Measurements from ENCODE around the gene FNBP1. TPM values are rescaled to one million over a fixed set of nuclear protein-coding genes. Genes with fewer than 3 reads are reported as not detected.

The FNBP1 gene
- total and polyA plus RNA-seq, 7 donors: 12.5 to 172 (median 92.8) TPM

GRCh38 chr9:129858167-129858962 is 184.6 kb downstream of the FNBP1 start:
- DNase-seq: no peak
- Histone ChIP-seq H3K9me3 (no peaks in the 10 kb centered on the region), H3K36me3 (peaks cover 38 to 94% (median 47%) of the 10 kb centered on the region in 4 donors), H3K4me3 (no peak overlapping the region), H3K27me3 (no peaks in the 10 kb centered on the region), H3K4me1 (no peaks in the 10 kb centered on the region), H3K27ac (no peak overlapping the region)
- WGBS, 2 donors: 89 to 93% methylated on average over 11 of the region's 11 CpGs
- no peak for TF ChIP-seq POLR2A (IDR thresholded peaks at IDR 0.05)
- TF ChIP-seq EP300 (IDR thresholded peaks at IDR 0.05): no peak
- no peak for TF ChIP-seq POLR2AphosphoS5 (IDR thresholded peaks at IDR 0.05)
- TF ChIP-seq CTCF (IDR thresholded peaks at IDR 0.05): no peak
- intact Hi-C loops (cut with DNase I): no loop called here

- no peak overlapping the region for H3K27ac ChIP-seq
- no peaks in the 10 kb centered on the region for H3K27me3 ChIP-seq
- DNase-seq: no peak
- no peak for TF ChIP-seq CTCF (IDR thresholded peaks at IDR 0.05)
- no peak for TF ChIP-seq EP300 (IDR thresholded peaks at IDR 0.05)
- no peak for TF ChIP-seq POLR2AphosphoS5 (IDR thresholded peaks at IDR 0.05)
- TF ChIP-seq POLR2A (IDR thresholded peaks at IDR 0.05): no peak
- peaks cover 39 to 94% (median 49%) of the 10 kb centered on the region in 4 donors for H3K36me3 ChIP-seq
- H3K4me3 ChIP-seq: no peak overlapping the region
- no peaks in the 10 kb centered on the region for H3K9me3 ChIP-seq
- intact Hi-C loops (cut with DNase I): no loop called here
- peaks cover 0 to 3% (median 0%) of the 10 kb centered on the region in 4 donors for H3K4me1 ChIP-seq
- WGBS, 2 donors: 92 to 95% methylated on average over 7 of the region's 7 CpGs
Measured at GRCh38 chr9:129857207-129857606, 185.8 kb downstream of the FNBP1 start.

GRCh38 chr9:129854588-129855110 is 188.3 kb downstream of the FNBP1 start:
- peaks cover 0 to 23% (median 13%) of the 10 kb centered on the region in 4 donors for H3K4me1 ChIP-seq
- no peak overlapping the region for H3K27ac ChIP-seq
- intact Hi-C loops (cut with DNase I): no loop called here
- TF ChIP-seq EP300 (IDR thresholded peaks at IDR 0.05) (no peak), CTCF (IDR thresholded peaks at IDR 0.05) (no peak), POLR2AphosphoS5 (IDR thresholded peaks at IDR 0.05) (no peak), POLR2A (IDR thresholded peaks at IDR 0.05) (no peak)
- H3K9me3 ChIP-seq: no peaks in the 10 kb centered on the region
- WGBS, 2 donors: 79 to 93% methylated on average over 4 of the region's 4 CpGs
- H3K27me3 ChIP-seq: no peaks in the 10 kb centered on the region
- DNase-seq: no peak
- no peak overlapping the region for H3K4me3 ChIP-seq
- H3K36me3 ChIP-seq: peaks cover 25 to 84% (median 42%) of the 10 kb centered on the region in 4 donors

DNA sequence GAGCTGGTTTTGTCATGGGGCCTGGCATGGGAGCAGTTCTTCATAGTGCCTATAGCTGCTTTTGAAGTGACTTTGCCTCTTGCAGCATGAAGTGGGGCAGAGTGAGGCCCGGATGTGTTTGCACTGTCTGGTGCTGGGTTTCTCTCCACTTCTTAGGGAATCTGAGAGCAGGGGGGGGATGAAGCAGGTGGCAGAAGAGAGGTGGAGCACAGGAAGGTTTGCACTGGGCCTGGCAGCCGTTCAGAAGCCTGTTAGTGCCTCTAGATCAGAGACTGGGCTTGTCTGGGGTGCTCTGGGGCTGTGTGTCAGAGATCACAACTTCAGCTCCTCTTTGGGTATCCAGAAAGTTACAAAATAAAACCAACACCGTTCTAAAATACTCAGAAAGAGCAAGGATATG is 189.4 kb downstream of the FNBP1 start:
- peaks cover 0 to 28% (median 19%) of the 10 kb centered on the region in 4 donors for H3K4me1 ChIP-seq
- TF ChIP-seq POLR2A (IDR thresholded peaks at IDR 0.05) (no peak), EP300 (IDR thresholded peaks at IDR 0.05) (no peak), POLR2AphosphoS5 (IDR thresholded peaks at IDR 0.05) (no peak), CTCF (IDR thresholded peaks at IDR 0.05) (no peak)
- no peak overlapping the region for H3K4me3 ChIP-seq
- no peaks in the 10 kb centered on the region for H3K27me3 ChIP-seq
- intact Hi-C loops (cut with DNase I): no loop called here
- no peaks in the 10 kb centered on the region for H3K9me3 ChIP-seq
- no peak for DNase-seq
- H3K27ac ChIP-seq: no peak overlapping the region
- WGBS, 2 donors: 59 to 82% methylated on average over 3 of the region's 3 CpGs
- H3K36me3 ChIP-seq: peaks cover 25 to 76% (median 42%) of the 10 kb centered on the region in 4 donors

All from sigmoid colon (tissue), 7 donors.